GM06990 (cell line): ENCODE results near the gene UBTF.

ENCODE experiments used
- DNase-seq: peaks from one replicate; pipeline ENCODE4 v3.0.0-alpha.2; 2011; ENCODE audit not compliant: insufficient read length; ENCODE audit errors: extremely low read depth
- H3K27me3 ChIP-seq: replicated peaks from 2 replicates; pipeline ENCODE4 v1.6.0; 2011; ENCODE audit warnings: low read length; ENCODE audit not compliant: control insufficient read depth, insufficient read depth
- H3K36me3 ChIP-seq: 2 replicates; pipeline ENCODE4 v1.5.1; 2011; ENCODE audit warnings: low read length; ENCODE audit not compliant: control insufficient read depth, insufficient read depth
- H3K4me3 ChIP-seq: replicated peaks from 2 replicates; pipeline ENCODE4 v1.5.1; 2011; ENCODE audit warnings: low read depth, mild to moderate bottlenecking, control low read depth, low read length
- CTCF ChIP-seq: IDR thresholded peaks from 2 replicates; pipeline ENCODE4 v1.5.1; 2011; ENCODE audit warnings: low read length, control low read depth, mild to moderate bottlenecking, inconsistent platforms; ENCODE audit not compliant: insufficient read depth, poor library complexity, severe bottlenecking

The UBTF gene

GRCh38 chr17:44192750-44193149 is 26.7 kb downstream of the UBTF start:
- no peak for DNase-seq
- no peak overlapping the region for H3K4me3 ChIP-seq
- H3K36me3 ChIP-seq, result peaks cover 42% of the 10 kb centered on the region
- H3K27me3 ChIP-seq, result no peaks in the 10 kb centered on the region
- no peak for TF ChIP-seq CTCF

GRCh38 chr17:44191941-44192496 is 27.5 kb downstream of the UBTF start:
- Histone ChIP-seq H3K27me3 (no peaks in the 10 kb centered on the region), H3K4me3 (no peak overlapping the region), H3K36me3 (peaks cover 39% of the 10 kb centered on the region)
- TF ChIP-seq CTCF, result no peak
- no peak for DNase-seq

GRCh38 chr17:44191369-44191768 is 28.1 kb downstream of the UBTF start:
- no peak for DNase-seq
- Histone ChIP-seq H3K27me3 (no peaks in the 10 kb centered on the region), H3K36me3 (peaks cover 37% of the 10 kb centered on the region), H3K4me3 (no peak overlapping the region)
- TF ChIP-seq CTCF, result no peak

- peaks cover 36% of the 10 kb centered on the region for H3K36me3 ChIP-seq
- H3K4me3 ChIP-seq, result no peak overlapping the region
- no peak for TF ChIP-seq CTCF
- H3K27me3 ChIP-seq, result no peaks in the 10 kb centered on the region
- no peak for DNase-seq
Measured at GRCh38 chr17:44190481-44190880, 29.0 kb downstream of the UBTF start.

GRCh38 chr17:44188576-44189403 is 30.7 kb downstream of the UBTF start:
- TF ChIP-seq CTCF, result no peak
- no peak for DNase-seq
- Histone ChIP-seq H3K4me3 (no peak overlapping the region), H3K36me3 (peaks cover 21% of the 10 kb centered on the region), H3K27me3 (no peaks in the 10 kb centered on the region)
